NCI-H82 treated with DMSO at 0.1 percent for 48 hours (cell line): ENCODE data around the gene RAB6A.
A peak's percentile ranks its signal among the peaks of the same experiment; 100 is the strongest.
"Not testable (repeated sequence)": the region's sequence is repeated elsewhere in the genome, so short reads cannot be mapped to it uniquely, and the experiment has no call there.

Source experiments
- DNase-seq: peaks from one replicate; lab custom pipeline; 2025; ENCODE audit not compliant: unreplicated experiment; lab: John Stamatoyannopoulos, UW

Gene RAB6A

GRCh38 chr11:73729594-73730206, 31.2 kb downstream of the RAB6A start:
- DNase-seq, result no peak

GRCh38 chr11:73728000-73728399, 32.9 kb downstream of the RAB6A start:
- DNase-seq, result no peak

- DNase-seq, result no peak
These were observed 34.0 kb downstream of the RAB6A start for GRCh38 chr11:73726825-73727224.

- no peak for DNase-seq
These were observed 43.7 kb downstream of the RAB6A start for GRCh38 chr11:73717136-73717535.

- DNase-seq, result no peak
These were observed 44.5 kb downstream of the RAB6A start for GRCh38 chr11:73716153-73717056.

- no peak for DNase-seq
These were observed 45.3 kb downstream of the RAB6A start for GRCh38 chr11:73715541-73715940.

- no peak for DNase-seq
These were observed 49.9 kb downstream of the RAB6A start for GRCh38 chr11:73710964-73711363.

GRCh38 chr11:73705053-73705452, 55.8 kb downstream of the RAB6A start:
- no peak for DNase-seq

GRCh38 chr11:73693899-73694525, 66.9 kb downstream of the RAB6A start:
- DNase-seq, result no peak

- DNase-seq, result no peak
These were observed 80.2 kb downstream of the RAB6A start for GRCh38 chr11:73680687-73681086.

- not testable (repeated sequence) for DNase-seq
These were observed 84.3 kb downstream of the RAB6A start for GRCh38 chr11:73676552-73676951.

- no peak for DNase-seq
These were observed 89.2 kb downstream of the RAB6A start for GRCh38 chr11:73671701-73672100.

- no peak for DNase-seq
These were observed 90.1 kb downstream of the RAB6A start for GRCh38 chr11:73670808-73671207.

GRCh38 chr11:73667891-73668290, 93.0 kb downstream of the RAB6A start:
- no peak for DNase-seq

GRCh38 chr11:73664877-73665276, 96.0 kb downstream of the RAB6A start:
- no peak for DNase-seq

- DNase-seq, result no peak
These were observed 97.0 kb downstream of the RAB6A start for GRCh38 chr11:73663604-73664495.

- no peak for DNase-seq
These were observed 98.3 kb downstream of the RAB6A start for GRCh38 chr11:73662445-73663157.

- peak; percentile 20 for DNase-seq
These were observed 99.7 kb downstream of the RAB6A start for GRCh38 chr11:73661035-73661628.

- no peak for DNase-seq
These were observed 100.3 kb downstream of the RAB6A start for GRCh38 chr11:73660497-73661034.

GRCh38 chr11:73659961-73660360, 100.9 kb downstream of the RAB6A start:
- DNase-seq, result no peak
